IMR-90 (cell line): Measurements from ENCODE around the gene KDELR1. TPM values are rescaled to one million over a fixed set of nuclear protein-coding genes. Genes with fewer than 3 reads are reported as not detected.

Source experiments
- ATAC-seq: fragments of 200-7000 bp; cut with Tn5 transposase; 2 replicates; pipeline ENCODE4 v1.9.1; 2020; ENCODE audit warnings: low read depth, mild to moderate bottlenecking, moderate library complexity
- BruUV-seq: library from RNA; stranded (reverse); fragments of 400-500 nt; replicated peaks from 2 replicates; lab custom pipeline; 2021; lab: Mats Ljungman, UMichigan
- CTCF ChIA-PET: fragments of 300-600 bp; formaldehyde crosslinking; extraction: SDS; loops from one replicate; lab custom pipeline; 2021; ENCODE audit warnings: antibody characterized with exemption; lab: Yijun Ruan, JAX
- POLR2A ChIA-PET: fragments of 300-600 bp; sonication (Branson Sonifier 250); formaldehyde crosslinking; loops from one replicate; lab custom pipeline; 2022; ENCODE audit warnings: antibody characterized with exemption; ENCODE audit not compliant: unreplicated experiment; lab: Charles Lee
- DNase-seq: peaks from one replicate; pipeline ENCODE4 v3.0.0; 2013
- H2AFZ ChIP-seq: replicated peaks from 2 replicates; pipeline ENCODE3; 2013; ENCODE audit warnings: low read length, mild to moderate bottlenecking; ENCODE audit not compliant: poor library complexity
- H2AK5ac ChIP-seq: 2 replicates; pipeline ENCODE4 v1.6.1; 2013; ENCODE audit warnings: low read depth, low read length, inconsistent platforms
- H2AK9ac ChIP-seq: replicated peaks from 2 replicates; pipeline ENCODE3; 2013; ENCODE audit warnings: mild to moderate bottlenecking, low read depth, low read length, moderate library complexity; ENCODE audit not compliant: poor library complexity
- H2BK120ac ChIP-seq: 2 replicates; pipeline ENCODE4 v1.6.1; 2013; ENCODE audit warnings: low read depth, low read length, inconsistent platforms
- H2BK15ac ChIP-seq: 3 replicates; pipeline ENCODE4 v1.6.1; 2013; ENCODE audit warnings: low read depth, low read length, inconsistent platforms
- H2BK20ac ChIP-seq: 2 replicates; pipeline ENCODE4 v1.6.1; 2013; ENCODE audit warnings: low read depth, mild to moderate bottlenecking, inconsistent platforms, low read length, moderate library complexity
- H2BK5ac ChIP-seq: 2 replicates; pipeline ENCODE4 v1.6.1; 2013; ENCODE audit warnings: mild to moderate bottlenecking, low read depth, low read length, inconsistent platforms; ENCODE audit not compliant: poor library complexity, severe bottlenecking
- H3K14ac ChIP-seq: replicated peaks from 2 replicates; pipeline ENCODE4 v1.6.1; 2013; ENCODE audit warnings: low read depth, low read length, inconsistent platforms
- H3K18ac ChIP-seq: 2 replicates; pipeline ENCODE4 v1.6.1; 2013; ENCODE audit warnings: low read depth, low read length, control low read depth
- H3K23ac ChIP-seq: 2 replicates; pipeline ENCODE4 v1.6.1; 2013; ENCODE audit warnings: low read depth, low read length, inconsistent platforms
- H3K27ac ChIP-seq: 2 replicates; pipeline ENCODE4 v1.5.1; 2013; ENCODE audit warnings: mild to moderate bottlenecking, control low read depth, low read length; ENCODE audit not compliant: insufficient read depth
- H3K27me3 ChIP-seq: 2 replicates; pipeline ENCODE4 v1.6.1; 2013; ENCODE audit warnings: low read length; ENCODE audit not compliant: control insufficient read depth, insufficient read depth
- H3K36me3 ChIP-seq: 2 replicates; pipeline ENCODE4 v1.6.1; 2013; ENCODE audit warnings: low read length, mixed read lengths; ENCODE audit not compliant: control insufficient read depth, insufficient read depth
- H3K4ac ChIP-seq: 2 replicates; pipeline ENCODE4 v1.6.1; 2013; ENCODE audit warnings: low read depth, low read length, inconsistent platforms
- H3K4me1 ChIP-seq: 2 replicates; pipeline ENCODE4 v1.6.1; 2013; ENCODE audit warnings: low read length, mixed read lengths; ENCODE audit not compliant: control insufficient read depth, insufficient read depth
- H3K4me2 ChIP-seq: 2 replicates; pipeline ENCODE4 v1.6.1; 2013; ENCODE audit warnings: low read depth, mild to moderate bottlenecking, control low read depth, low read length, moderate library complexity
- H3K4me3 ChIP-seq: 2 replicates; pipeline ENCODE4 v1.5.1; 2013; ENCODE audit warnings: low read depth, mild to moderate bottlenecking, control low read depth, low read length, moderate library complexity; ENCODE audit not compliant: insufficient read depth
- H3K56ac ChIP-seq: 2 replicates; pipeline ENCODE4 v1.6.1; 2013; ENCODE audit warnings: low read length, inconsistent platforms; ENCODE audit not compliant: insufficient read depth; ENCODE audit errors: extremely low read depth
- H3K79me1 ChIP-seq, 2 experiments: 2 replicates each; pipeline ENCODE4 v1.6.1; 2013; ENCODE audit warnings: low read length in 2 of 2, inconsistent platforms in 1 of 2, low read depth in 1 of 2
- H3K9ac ChIP-seq: 2 replicates; pipeline ENCODE4 v1.6.1; 2013; ENCODE audit warnings: low read depth, low read length, control low read depth
- H3K9me1 ChIP-seq: 2 replicates; pipeline ENCODE4 v1.6.1; 2013; ENCODE audit warnings: low read length, inconsistent platforms; ENCODE audit not compliant: insufficient read depth
- H3K9me3 ChIP-seq: 2 replicates; pipeline ENCODE4 v1.6.1; 2013; ENCODE audit warnings: low read length; ENCODE audit not compliant: control insufficient read depth, insufficient read depth
- H4K20me1 ChIP-seq: 2 replicates; pipeline ENCODE4 v1.6.1; 2013; ENCODE audit warnings: low read length, inconsistent platforms; ENCODE audit not compliant: insufficient read depth
- H4K5ac ChIP-seq: 2 replicates; pipeline ENCODE4 v1.6.1; 2013; ENCODE audit warnings: mild to moderate bottlenecking, low read depth, low read length, control low read depth
- H4K8ac ChIP-seq, 2 experiments: 2 replicates each; pipeline ENCODE4 v1.6.1; 2013; ENCODE audit warnings: low read depth in 2 of 2, low read length in 2 of 2, control low read depth in 1 of 2, inconsistent platforms in 1 of 2
- H4K91ac ChIP-seq: 2 replicates; pipeline ENCODE4 v1.6.1; 2013; ENCODE audit warnings: low read depth, low read length, inconsistent platforms; ENCODE audit not compliant: insufficient read depth
- BHLHE40 ChIP-seq: fragments of 150-350 bp; IDR thresholded peaks from 2 replicates; pipeline ENCODE4 v1.6.1; 2016; ENCODE audit warnings: mild to moderate bottlenecking, low read depth, low read length
- CEBPB ChIP-seq: IDR thresholded peaks from 2 replicates; pipeline ENCODE4 v1.6.1; 2012; ENCODE audit warnings: low read depth, low read length, improper control_type of control experiment
- CTCF ChIP-seq: conservative IDR thresholded peaks from 2 replicates; pipeline ENCODE4 v1.5.1; 2012; ENCODE audit warnings: mild to moderate bottlenecking, low read depth, low read length, improper control_type of control experiment
- FOS ChIP-seq: fragments of 150-350 bp; IDR thresholded peaks from 2 replicates; pipeline ENCODE4 v1.6.1; 2016; ENCODE audit warnings: low read depth, low read length
- MAZ ChIP-seq: IDR thresholded peaks from 2 replicates; pipeline ENCODE4 v1.6.1; 2012; ENCODE audit warnings: low read depth, mild to moderate bottlenecking, low read length, improper control_type of control experiment, moderate library complexity, borderline replicate concordance
- POLR2A ChIP-seq: IDR thresholded peaks from 2 replicates; pipeline ENCODE4 v1.6.1; 2012; ENCODE audit warnings: mild to moderate bottlenecking, low read depth, low read length
- RCOR1 ChIP-seq: IDR thresholded peaks from 2 replicates; pipeline ENCODE4 v1.6.1; 2012; ENCODE audit warnings: mild to moderate bottlenecking, low read length, improper control_type of control experiment; ENCODE audit not compliant: insufficient replicate concordance
- RFX5 ChIP-seq: IDR thresholded peaks from 2 replicates; pipeline ENCODE4 v1.8.0; 2012; ENCODE audit warnings: low read depth, mild to moderate bottlenecking, low read length, moderate library complexity
- SMC3 ChIP-seq: fragments of 150-350 bp; IDR thresholded peaks from 2 replicates; pipeline ENCODE4 v1.6.1; 2016; ENCODE audit warnings: low read depth, mild to moderate bottlenecking, antibody characterized with exemption, low read length, moderate library complexity
- WGBS, 2 experiments: methylation state at CpG; one replicate each; pipeline versions ENCODE4 v1.1.5 to v1.1.7; 2013; ENCODE audit warnings: missing lambda C conversion rate in 2 of 2; ENCODE audit not compliant: insufficient read length in 1 of 2; ENCODE audit errors: extremely low coverage in 2 of 2; 5-methylcytosine and 5-hydroxymethylcytosine counted together
- dilution Hi-C: fragments of 300-500 bp; cut with HindIII; formaldehyde crosslinking; loops from one replicate; pipeline ENCODE4 v1.14.3; 2018; ENCODE audit warnings: low sequenced_read_pairs; ENCODE audit not compliant: unreplicated experiment
- in situ Hi-C: fragments of 300-500 bp; cut with MboI; formaldehyde crosslinking; loops from 3 replicates; pipeline ENCODE4 v1.14.3; 2019; ENCODE audit warnings: low sequenced_read_pairs, inconsistent platforms, mixed read lengths
- intact Hi-C: fragments of 100-400 bp; cut with micrococcal nuclease; formaldehyde crosslinking; loops from 2 replicates; pipeline ENCODE4 v1.10.0; 2022
- polyA plus RNA-seq, 3 experiments: library from polyadenylated mRNA; depleted of rRNA; stranded (reverse); fragments of >200 nt; gene quantifications; 2 replicates each; pipeline ENCODE4 v1.2.3, GENCODE V29; 2012; ENCODE audit warnings: low replicate concordance in 1 of 3
- total RNA-seq: library from RNA; depleted of rRNA; stranded (reverse); fragments of >200 nt; gene quantifications from 2 replicates; pipeline ENCODE4 v1.2.3, GENCODE V29; 2012

KDELR1 gene
- total and polyA plus RNA-seq, 2 of the 4 experiments (the other 2 are of a cell fraction) = 58.8 to 180 TPM

- TF ChIP-seq CEBPB (no peak), BHLHE40 (no peak)
These were observed 6.1 kb upstream of the KDELR1 start (continued) for GRCh38 chr19:48397263-48398101.

GRCh38 chr19:48396824-48397176 lies 5.4 kb upstream of the KDELR1 start:
- no peak overlapping the region for H2BK120ac ChIP-seq
- no peak overlapping the region for H3K56ac ChIP-seq
- CTCF ChIA-PET = no interaction called here
- H3K4me2 ChIP-seq = no peak overlapping the region
- H4K20me1 ChIP-seq = no peaks in the 10 kb centered on the region; the same call in 1 of the 2 replicates
- dilution Hi-C loops (no loop called here), in situ Hi-C loops (no loop called here), intact Hi-C loops (loop anchor here (10.0 kb wide), 1 partner anchor 72 kb away; the partner anchor contains the start of gene EMP3)
- DNase-seq (no peak), ATAC-seq (no peak)
- H2AK5ac ChIP-seq = no peak overlapping the region
- no peak overlapping the region for H2BK20ac ChIP-seq
- H3K9ac ChIP-seq = no peak overlapping the region
- H4K5ac ChIP-seq = no peak overlapping the region
- no peak overlapping the region for H2BK15ac ChIP-seq
- H3K14ac ChIP-seq = no peak overlapping the region
- H3K9me3 ChIP-seq = no peaks in the 10 kb centered on the region
- no peak overlapping the region for H2BK5ac ChIP-seq
- H3K79me1 ChIP-seq = no peaks in the 10 kb centered on the region
- no peak overlapping the region for H3K18ac ChIP-seq
- H4K91ac ChIP-seq = no peak overlapping the region
- no peaks in the 10 kb centered on the region for H3K36me3 ChIP-seq
- H3K27ac ChIP-seq = no peak overlapping the region
- H2AFZ ChIP-seq = no peak overlapping the region
- TF ChIP-seq RCOR1 (no peak), POLR2A (no peak), CEBPB (no peak), MAZ (no peak), FOS (no peak), RFX5 (no peak), CTCF (no peak), SMC3 (no peak)
- peaks cover 4% of the 10 kb centered on the region; the same call in 1 of the 2 replicates for H3K4me1 ChIP-seq
- POLR2A ChIA-PET = no interaction called here
- peaks cover 3% of the 10 kb centered on the region; the same call in 1 of the 2 replicates for H3K9me1 ChIP-seq
- no peak overlapping the region for H3K23ac ChIP-seq
- BruUV-seq = no TSS peak
- WGBS, 2 experiments = no CpG with 5 or more reads among the region's 2 CpGs
- H3K27me3 ChIP-seq = peaks cover 54% of the 10 kb centered on the region
- no peak overlapping the region for H2AK9ac ChIP-seq
- no peak overlapping the region for H3K4me3 ChIP-seq
- H3K4ac ChIP-seq = no peak overlapping the region
- H4K8ac ChIP-seq = no peak overlapping the region
